ENCODE results near the gene NAA60.
"Not testable (repeated sequence)": the region's sequence is repeated elsewhere in the genome, so short reads cannot be mapped to it uniquely, and the experiment has no call there.

The NAA60 gene

GRCh38 chr16:3482659-3483241 lies 39.3 kb downstream of the NAA60 start:
- no peak for DNase-seq (ENCODE audit: low spot score)

- DNase-seq (ENCODE audit: low spot score) = no peak
Measured at GRCh38 chr16:3484318-3485096, 41.0 kb downstream of the NAA60 start.

GRCh38 chr16:3485097-3485745 lies 41.7 kb downstream of the NAA60 start:
- DNase-seq (ENCODE audit: low spot score) = no peak

GRCh38 chr16:3485821-3486505 lies 42.5 kb downstream of the NAA60 start:
- no peak for DNase-seq (ENCODE audit: low spot score)

- no peak for DNase-seq (ENCODE audit: low spot score)
Measured at GRCh38 chr16:3486506-3487215, 43.2 kb downstream of the NAA60 start.

- DNase-seq (ENCODE audit: low spot score) = no peak
Measured at GRCh38 chr16:3487521-3488410, 44.3 kb downstream of the NAA60 start.

- no peak for DNase-seq (ENCODE audit: low spot score)
Measured at GRCh38 chr16:3488801-3489200, 45.3 kb downstream of the NAA60 start.

- DNase-seq (ENCODE audit: low spot score) = no peak
Measured at GRCh38 chr16:3490911-3491629, 47.6 kb downstream of the NAA60 start.

- DNase-seq (ENCODE audit: low spot score) = no peak
Measured at GRCh38 chr16:3492356-3492755, 48.9 kb downstream of the NAA60 start.

- DNase-seq (ENCODE audit: low spot score) = no peak
Measured at GRCh38 chr16:3494386-3494973, 51.0 kb downstream of the NAA60 start.

- DNase-seq (ENCODE audit: low spot score) = no peak
Measured at GRCh38 chr16:3495176-3495575, 51.7 kb downstream of the NAA60 start, which contains the start of gene C16orf90. C16orf90 (minus strand) TSS chr16:3495489; CDS start chr16:3495421, 68 bp downstream.

- no peak for DNase-seq (ENCODE audit: low spot score)
Measured at GRCh38 chr16:3496386-3496785, 52.9 kb downstream of the NAA60 start.

GRCh38 chr16:3497771-3498170 lies 54.3 kb downstream of the NAA60 start:
- no peak for DNase-seq (ENCODE audit: low spot score)

GRCh38 chr16:3498988-3499387 lies 55.5 kb downstream of the NAA60 start:
- no peak for DNase-seq (ENCODE audit: low spot score)

- DNase-seq (ENCODE audit: low spot score) = not testable (repeated sequence)
Measured at GRCh38 chr16:3501412-3501761, 57.9 kb downstream of the NAA60 start.

- DNase-seq (ENCODE audit: low spot score) = no peak
Measured at GRCh38 chr16:3501783-3502400, 58.4 kb downstream of the NAA60 start.

- DNase-seq (ENCODE audit: low spot score) = no peak
Measured at GRCh38 chr16:3503523-3503922, 60.0 kb downstream of the NAA60 start.

GRCh38 chr16:3508736-3509135 lies 65.3 kb downstream of the NAA60 start:
- DNase-seq (ENCODE audit: low spot score) = no peak

- DNase-seq (ENCODE audit: low spot score) = no peak
Measured at GRCh38 chr16:3509470-3509928, 66.0 kb downstream of the NAA60 start.
